ENCODE data around the gene COL8A1. TPM values are rescaled to one million over a fixed set of nuclear protein-coding genes. Genes with fewer than 3 reads are reported as not detected.

The COL8A1 gene
- total and polyA plus RNA-seq, 9 of the 15 experiments (the other 6 are each of a cell fraction or from before 2014, with no cell fraction given): 0.07 TPM; not detected in 8

- no peak for TF ChIP-seq THRAP3 (IDR thresholded peaks at IDR 0.05; ENCODE audit: borderline replicate concordance)
- no peak for TF ChIP-seq LEF1 (IDR thresholded peaks at IDR 0.05)
These were observed 185.6 kb downstream of the COL8A1 start (continued) for GRCh38 chr3:99823723-99824711.

DNA sequence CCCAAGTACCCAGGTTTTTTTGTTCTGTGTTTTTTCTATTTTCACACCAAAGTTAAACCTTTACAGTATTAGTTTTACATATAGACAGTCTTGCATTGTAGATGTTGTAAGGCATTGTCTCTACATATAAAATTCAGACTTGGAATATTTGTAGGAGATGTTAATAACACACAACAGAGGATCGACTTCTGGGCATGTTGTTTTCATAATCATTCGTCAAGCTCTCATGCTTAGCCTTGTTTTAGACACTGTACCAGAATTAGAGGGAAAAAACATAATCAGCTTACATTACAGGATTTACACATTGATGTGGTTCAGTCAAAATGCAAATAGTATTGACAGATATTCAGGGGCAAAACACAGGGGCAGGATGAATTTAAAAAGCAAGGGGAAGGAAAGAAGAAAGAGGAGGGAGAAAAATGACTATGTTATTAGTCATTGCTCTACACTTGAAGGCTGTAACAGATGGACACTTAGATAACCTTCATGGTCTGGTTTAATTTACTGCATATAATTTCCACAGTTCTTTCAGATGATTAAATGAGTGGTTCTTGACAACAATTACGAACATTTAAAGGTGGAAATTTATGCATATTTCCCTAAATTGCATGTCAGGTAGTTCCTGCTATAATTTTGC lies 186.7 kb downstream of the COL8A1 start:
- peak overlapping the region in 1 of 2 experiments; percentile 21; a peak in 1 of 4 replicates for H3K9ac ChIP-seq (ENCODE audit: insufficient read depth in 1 of 2, low read depth in 2 of 2, low read length in 2 of 2)
- H2AFZ ChIP-seq (ENCODE audit: low read depth, low read length): no peak overlapping the region
- H3K36me3 ChIP-seq (ENCODE audit: control insufficient read depth, insufficient read depth, low read length): peaks cover 11% of the 10 kb centered on the region; the same call in 1 of the 3 replicates
- DNase-seq (ENCODE audit: extremely low read depth in 1 of 4, low spot score in 3 of 4) (peak; percentile 39 to 49 (median 40)), FAIRE-seq (peak; percentile 57), ATAC-seq (peak; percentile 74)
- H3K4me1 ChIP-seq (replicated peaks in 1 of 2; ENCODE audit: control insufficient read depth in 2 of 2, insufficient read depth in 2 of 2, low read length in 2 of 2): peaks cover 0 to 5% of the 10 kb centered on the region in 2 experiments; a peak in 3 of 5 replicates
- intact Hi-C loops (cut with micrococcal nuclease): no loop called here
- in situ Hi-C loops (cut with MboI): loop anchor here (25.0 kb wide), 2 partner anchors 237 to 787 kb away; partner anchors contain the start of gene ADGRG7
- H3K27me3 ChIP-seq (ENCODE audit: control insufficient read depth in 2 of 2, insufficient read depth in 2 of 2, low read length in 2 of 2): no peaks in the 10 kb centered on the region
- ChIA-PET CTCF (ENCODE audit: low intra/inter-chr PET ratio) (no interaction called here), POLR2A (interaction anchor here (0.6 kb wide), 1 partner anchor 24 kb away, joined by 3 read pairs; no protein-coding TSS in a partner anchor)
- peaks cover 88% of the 10 kb centered on the region for H3K79me2 ChIP-seq (ENCODE audit: control insufficient read depth, insufficient read depth, low read length)
- H3K27ac ChIP-seq (ENCODE audit: extremely low read depth, low read depth, low read length): peak overlapping the region; percentile 59
- 14% methylated on average over 3 of the region's 3 CpGs for WGBS (ENCODE audit: insufficient coverage, low coverage, missing lambda C conversion rate)
- H3K4me3 ChIP-seq: no peak overlapping the region
- peak overlapping the region; percentile 16; the same call in 1 of the 2 replicates for H3K4me2 ChIP-seq (ENCODE audit: insufficient read depth, low read length)
- no peaks in the 10 kb centered on the region; the same call in 1 of the 2 replicates for H4K20me1 ChIP-seq (replicated peaks; ENCODE audit: control insufficient read depth, insufficient read depth, low read length)
- BruUV-seq (replicated peaks): no TSS peak
- no peaks in the 10 kb centered on the region for H3K9me1 ChIP-seq (ENCODE audit: control insufficient read depth, insufficient read depth, low read length)
- no peaks in the 10 kb centered on the region for H3K9me3 ChIP-seq (replicated peaks; ENCODE audit: control insufficient read depth, insufficient read depth, low read depth, low read length)
- TF ChIP-seq SMARCE1 (IDR thresholded peaks at IDR 0.05) (peak; percentile 98), ZNF134 (CRISPR knock-in tag; conservative IDR thresholded peaks at IDR 0.05) (no peak), E2F4 (CRISPR knock-in tag; IDR thresholded peaks at IDR 0.05; ENCODE audit: low read depth) (no peak), HNRNPUL1 (IDR thresholded peaks at IDR 0.05; ENCODE audit: low read length) (no peak), FOXJ2 (tag; IDR thresholded peaks at IDR 0.05) (no peak), RBM34 (IDR thresholded peaks at IDR 0.05; ENCODE audit: borderline replicate concordance, insufficient read depth, low read length) (no peak), ZNF408 (CRISPR knock-in tag; IDR thresholded peaks at IDR 0.05; ENCODE audit: low read depth) (no peak), MEIS2 (IDR thresholded peaks at IDR 0.05; ENCODE audit: partially characterized antibody) (peak; percentile 92), CCNT2 (IDR thresholded peaks at IDR 0.05; ENCODE audit: borderline replicate concordance, extremely low read depth, insufficient read length, low read depth, low read length) (no peak), KHSRP (IDR thresholded peaks at IDR 0.05) (no peak), NRF1 (conservative IDR thresholded peaks at IDR 0.05 in 1 of 2, IDR thresholded peaks at IDR 0.05 in 1 of 2) (no peak)
- TF ChIP-seq, protein P1, sequence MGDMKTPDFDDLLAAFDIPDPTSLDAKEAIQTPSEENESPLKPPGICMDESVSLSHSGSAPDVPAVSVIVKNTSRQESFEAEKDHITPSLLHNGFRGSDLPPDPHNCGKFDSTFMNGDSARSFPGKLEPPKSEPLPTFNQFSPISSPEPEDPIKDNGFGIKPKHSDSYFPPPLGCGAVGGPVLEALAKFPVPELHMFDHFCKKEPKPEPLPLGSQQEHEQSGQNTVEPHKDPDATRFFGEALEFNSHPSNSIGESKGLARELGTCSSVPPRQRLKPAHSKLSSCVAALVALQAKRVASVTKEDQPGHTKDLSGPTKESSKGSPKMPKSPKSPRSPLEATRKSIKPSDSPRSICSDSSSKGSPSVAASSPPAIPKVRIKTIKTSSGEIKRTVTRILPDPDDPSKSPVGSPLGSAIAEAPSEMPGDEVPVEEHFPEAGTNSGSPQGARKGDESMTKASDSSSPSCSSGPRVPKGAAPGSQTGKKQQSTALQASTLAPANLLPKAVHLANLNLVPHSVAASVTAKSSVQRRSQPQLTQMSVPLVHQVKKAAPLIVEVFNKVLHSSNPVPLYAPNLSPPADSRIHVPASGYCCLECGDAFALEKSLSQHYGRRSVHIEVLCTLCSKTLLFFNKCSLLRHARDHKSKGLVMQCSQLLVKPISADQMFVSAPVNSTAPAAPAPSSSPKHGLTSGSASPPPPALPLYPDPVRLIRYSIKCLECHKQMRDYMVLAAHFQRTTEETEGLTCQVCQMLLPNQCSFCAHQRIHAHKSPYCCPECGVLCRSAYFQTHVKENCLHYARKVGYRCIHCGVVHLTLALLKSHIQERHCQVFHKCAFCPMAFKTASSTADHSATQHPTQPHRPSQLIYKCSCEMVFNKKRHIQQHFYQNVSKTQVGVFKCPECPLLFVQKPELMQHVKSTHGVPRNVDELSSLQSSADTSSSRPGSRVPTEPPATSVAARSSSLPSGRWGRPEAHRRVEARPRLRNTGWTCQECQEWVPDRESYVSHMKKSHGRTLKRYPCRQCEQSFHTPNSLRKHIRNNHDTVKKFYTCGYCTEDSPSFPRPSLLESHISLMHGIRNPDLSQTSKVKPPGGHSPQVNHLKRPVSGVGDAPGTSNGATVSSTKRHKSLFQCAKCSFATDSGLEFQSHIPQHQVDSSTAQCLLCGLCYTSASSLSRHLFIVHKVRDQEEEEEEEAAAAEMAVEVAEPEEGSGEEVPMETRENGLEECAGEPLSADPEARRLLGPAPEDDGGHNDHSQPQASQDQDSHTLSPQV (IDR thresholded peaks at IDR 0.05): 0 out of 2 replicates have a peak, but pooled peaks have one; percentile 28
